Mammary epithelial cell (primary cell): ENCODE measurements around the gene OTOGL.

Source experiments
- EZH2 ChIP-seq: IDR thresholded peaks from 2 replicates; pipeline ENCODE4 v1.6.1; 2012; ENCODE audit warnings: low read length, inconsistent platforms, borderline replicate concordance
- TF ChIP-seq, protein P1 (sequence below), 2 donors: IDR thresholded peaks in 1 of 2; conservative IDR thresholded peaks in 1 of 2; 2 replicates each; pipeline ENCODE4 v1.5.1; 2011 to 2012; ENCODE audit warnings: inconsistent platforms in 2 of 2, low read length in 2 of 2, mild to moderate bottlenecking in 2 of 2, control low read depth in 1 of 2, low read depth in 1 of 2; ENCODE audit not compliant: insufficient read depth in 1 of 2; ENCODE audit errors: extremely low read depth in 1 of 2

GRCh38 chr12:80260269-80260668 lies 160.9 kb downstream of the OTOGL start:
- TF ChIP-seq, protein P1, sequence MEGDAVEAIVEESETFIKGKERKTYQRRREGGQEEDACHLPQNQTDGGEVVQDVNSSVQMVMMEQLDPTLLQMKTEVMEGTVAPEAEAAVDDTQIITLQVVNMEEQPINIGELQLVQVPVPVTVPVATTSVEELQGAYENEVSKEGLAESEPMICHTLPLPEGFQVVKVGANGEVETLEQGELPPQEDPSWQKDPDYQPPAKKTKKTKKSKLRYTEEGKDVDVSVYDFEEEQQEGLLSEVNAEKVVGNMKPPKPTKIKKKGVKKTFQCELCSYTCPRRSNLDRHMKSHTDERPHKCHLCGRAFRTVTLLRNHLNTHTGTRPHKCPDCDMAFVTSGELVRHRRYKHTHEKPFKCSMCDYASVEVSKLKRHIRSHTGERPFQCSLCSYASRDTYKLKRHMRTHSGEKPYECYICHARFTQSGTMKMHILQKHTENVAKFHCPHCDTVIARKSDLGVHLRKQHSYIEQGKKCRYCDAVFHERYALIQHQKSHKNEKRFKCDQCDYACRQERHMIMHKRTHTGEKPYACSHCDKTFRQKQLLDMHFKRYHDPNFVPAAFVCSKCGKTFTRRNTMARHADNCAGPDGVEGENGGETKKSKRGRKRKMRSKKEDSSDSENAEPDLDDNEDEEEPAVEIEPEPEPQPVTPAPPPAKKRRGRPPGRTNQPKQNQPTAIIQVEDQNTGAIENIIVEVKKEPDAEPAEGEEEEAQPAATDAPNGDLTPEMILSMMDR (conservative IDR thresholded peaks at IDR 0.05 in 1 of 2, IDR thresholded peaks at IDR 0.05 in 1 of 2; ENCODE audit: extremely low read depth in 1 of 2, insufficient read depth in 1 of 2, low read depth in 1 of 2, low read length in 2 of 2), result no peak
- TF ChIP-seq EZH2, result no peak
